HepG2 (cell line): Measurements from ENCODE around the gene CFAP119. TPM values are rescaled to one million over a fixed set of nuclear protein-coding genes. Genes with fewer than 3 reads are reported as not detected.

Source experiments
- ATF6 ChIP-seq: sonication (generic); formaldehyde crosslinking; conservative IDR thresholded peaks from 2 replicates; pipeline ENCODE4 v1.4.0; 2020; ENCODE audit warnings: missing genetic modification reagents
- ATF7 ChIP-seq, 2 experiments: fragments of 450-650 bp in 1 of 2; sonication (generic) in 1 of 2; formaldehyde crosslinking in 1 of 2; IDR thresholded peaks; 2 replicates each; pipeline versions ENCODE4 v1.4.0 to v1.6.1; 2016 to 2020; ENCODE audit warnings: antibody characterized with exemption in 1 of 2, mild to moderate bottlenecking in 1 of 2, missing genetic modification reagents in 1 of 2
- CENPX ChIP-seq: sonication (generic); formaldehyde crosslinking; IDR thresholded peaks from 2 replicates; pipeline ENCODE4 v1.9.0; 2021; ENCODE audit warnings: mild to moderate bottlenecking, missing genetic modification reagents, moderate library complexity
- EED ChIP-seq: sonication (generic); formaldehyde crosslinking; IDR thresholded peaks from 2 replicates; pipeline ENCODE4 v1.5.0; 2020; ENCODE audit warnings: mild to moderate bottlenecking, missing genetic modification reagents
- ELF1 ChIP-seq: sonication (generic); formaldehyde crosslinking; IDR thresholded peaks from 2 replicates; pipeline ENCODE4 v1.4.0; 2020; ENCODE audit warnings: missing genetic modification reagents
- FIP1L1 ChIP-seq: fragments of 200-400 bp; formaldehyde crosslinking; IDR thresholded peaks from 2 replicates; pipeline ENCODE4 v1.6.1; 2018; ENCODE audit warnings: low read depth, mild to moderate bottlenecking, low read length, moderate library complexity, borderline replicate concordance; ENCODE audit not compliant: insufficient read depth
- HMGA1 ChIP-seq: sonication (generic); formaldehyde crosslinking; conservative IDR thresholded peaks from 2 replicates; pipeline ENCODE4 v1.4.0; 2020; ENCODE audit warnings: missing genetic modification reagents
- NBN ChIP-seq: fragments of 450-650 bp; conservative IDR thresholded peaks from 2 replicates; pipeline ENCODE4 v1.6.1; 2017
- NFATC3 ChIP-seq: sonication (generic); formaldehyde crosslinking; IDR thresholded peaks from 2 replicates; pipeline ENCODE4 v1.5.1; 2020; ENCODE audit warnings: mild to moderate bottlenecking, missing genetic modification reagents
- NR2F6 ChIP-seq, 2 experiments: IDR thresholded peaks; 2 replicates each; pipeline ENCODE4 v1.6.1; 2016; ENCODE audit warnings: antibody characterized with exemption in 1 of 2, mild to moderate bottlenecking in 1 of 2
- PHF8 ChIP-seq: sonication (generic); formaldehyde crosslinking; IDR thresholded peaks from 2 replicates; pipeline ENCODE4 v1.5.0; 2020; ENCODE audit warnings: missing genetic modification reagents
- RBFOX2 ChIP-seq: fragments of 200-400 bp; formaldehyde crosslinking; IDR thresholded peaks from 2 replicates; pipeline ENCODE4 v1.6.1; 2017; ENCODE audit warnings: low read depth, mild to moderate bottlenecking, low read length
- SALL2 ChIP-seq: sonication (generic); formaldehyde crosslinking; IDR thresholded peaks from 2 replicates; pipeline ENCODE4 v1.8.1; 2023; ENCODE audit warnings: mild to moderate bottlenecking, missing genetic modification reagents, inconsistent platforms
- SIN3A ChIP-seq: IDR thresholded peaks from 2 replicates; pipeline ENCODE4 v1.6.1; 2011; ENCODE audit warnings: low read depth, mild to moderate bottlenecking, control low read depth, low read length, borderline replicate concordance
- SNRNP70 ChIP-seq: fragments of 200-400 bp; formaldehyde crosslinking; IDR thresholded peaks from 2 replicates; pipeline ENCODE4 v1.6.1; 2017; ENCODE audit warnings: mild to moderate bottlenecking, low read depth, low read length, moderate library complexity
- TCF12 ChIP-seq, 2 experiments: fragments of 450-650 bp in 1 of 2; sonication (generic) in 1 of 2; formaldehyde crosslinking in 1 of 2; IDR thresholded peaks; 2 replicates each; pipeline versions ENCODE4 v1.6.1 to v1.8.0; 2017 to 2022; ENCODE audit warnings: antibody characterized with exemption in 1 of 2, mild to moderate bottlenecking in 1 of 2, missing genetic modification reagents in 1 of 2, moderate library complexity in 1 of 2
- THAP9 ChIP-seq: sonication (generic); formaldehyde crosslinking; IDR thresholded peaks from 2 replicates; pipeline ENCODE4; 2020; ENCODE audit warnings: missing genetic modification reagents, mild to moderate bottlenecking, borderline replicate concordance
- ZMYM4 ChIP-seq: sonication (generic); formaldehyde crosslinking; IDR thresholded peaks from 2 replicates; pipeline ENCODE4 v1.8.1; 2023; ENCODE audit warnings: mild to moderate bottlenecking, missing genetic modification reagents
- ZNF160 ChIP-seq: sonication (generic); formaldehyde crosslinking; IDR thresholded peaks from 2 replicates; pipeline ENCODE4 v1.8.0; 2022; ENCODE audit warnings: mild to moderate bottlenecking, inconsistent platforms, missing genetic modification reagents
- ZNF230 ChIP-seq: sonication (generic); formaldehyde crosslinking; IDR thresholded peaks from 2 replicates; pipeline ENCODE4 v1.4.0; 2020; ENCODE audit warnings: mild to moderate bottlenecking, missing genetic modification reagents
- ZNF292 ChIP-seq: sonication (generic); formaldehyde crosslinking; IDR thresholded peaks from 2 replicates; pipeline ENCODE4 v1.8.1; 2022; ENCODE audit warnings: mild to moderate bottlenecking, low read depth, missing genetic modification reagents, borderline replicate concordance
- ZNF879 ChIP-seq: sonication (generic); formaldehyde crosslinking; IDR thresholded peaks from 2 replicates; pipeline ENCODE4 v1.8.1; 2023; ENCODE audit warnings: missing genetic modification reagents
- polyA plus RNA-seq, 8 experiments: library from polyadenylated mRNA; depleted of rRNA in 3 of 8; stranded (reverse) in 7 of 8; unstranded in 1 of 8; fragments of >200 nt; fragmentation: Illumina TruSeq in 4 of 8; extraction: Trizol in 4 of 8; gene quantifications; 2 replicates each; pipeline versions ENCODE4 v1.2.1 to v1.2.3, GENCODE V29; 2011 to 2016; ENCODE audit warnings: low read depth in 4 of 8, missing spikeins in 1 of 8, mixed read lengths in 1 of 8; ENCODE audit not compliant: insufficient read depth in 1 of 8
- total RNA-seq, 5 experiments: library from RNA; depleted of rRNA; stranded (reverse); fragments of >200 nt; fragmentation: Illumina TruSeq; extraction: Trizol; gene quantifications; 2 replicates each; pipeline ENCODE4 v1.2.3, GENCODE V29; 2016; ENCODE audit warnings: low read depth in 1 of 5

Gene CFAP119
- total and polyA plus RNA-seq, 2 of the 13 experiments (the other 11 are each of a cell fraction or from before 2014, with no cell fraction given), result 6.4 TPM

- TF ChIP-seq NR2F6 (IDR thresholded peaks at IDR 0.05), result no peak
- TF ChIP-seq NR2F6 (CRISPR knock-in tag; IDR thresholded peaks at IDR 0.05), result peak; percentile 64; the same call in 1 of the 2 replicates
- TF ChIP-seq ZNF160 (CRISPR knock-in tag), result peak; percentile 13; the same call in 1 of the 2 replicates
- TF ChIP-seq PHF8 (CRISPR knock-in tag), result peak; percentile 87
- TF ChIP-seq ZNF230 (CRISPR knock-in tag), result peak; percentile 79
- no peak for TF ChIP-seq ZNF292 (CRISPR knock-in tag)
- TF ChIP-seq THAP9, result peak; percentile 84
- TF ChIP-seq NFATC3 (CRISPR knock-in tag), result no peak; the same call in 1 of the 2 replicates
- no peak for TF ChIP-seq CENPX (CRISPR knock-in tag)
- TF ChIP-seq NBN, result no peak
- no peak for TF ChIP-seq TCF12 (IDR thresholded peaks at IDR 0.05)
- TF ChIP-seq TCF12 (CRISPR knock-in tag; IDR thresholded peaks at IDR 0.05), result 0 out of 2 replicates have a peak, but pooled peaks have one; percentile 16
- TF ChIP-seq ATF7 (IDR thresholded peaks at IDR 0.05), result peak; percentile 69
- TF ChIP-seq ATF7 (CRISPR knock-in tag; IDR thresholded peaks at IDR 0.05), result peak; percentile 21; the same call in 1 of the 2 replicates
- peak; percentile 78; the same call in 1 of the 2 replicates for TF ChIP-seq FIP1L1
- TF ChIP-seq ATF6 (CRISPR knock-in tag), result peak; percentile 91; the same call in 1 of the 2 replicates
- TF ChIP-seq ELF1 (CRISPR knock-in tag), result peak; percentile 87
- no peak for TF ChIP-seq HMGA1
- TF ChIP-seq RBFOX2, result peak; percentile 98
- TF ChIP-seq ZMYM4 (CRISPR knock-in tag), result peak; percentile 28; the same call in 1 of the 2 replicates
- TF ChIP-seq ZNF879 (CRISPR knock-in tag), result peak; percentile 86; the same call in 1 of the 2 replicates
- peak; percentile 49 for TF ChIP-seq SALL2 (CRISPR knock-in tag)
- TF ChIP-seq SNRNP70, result no peak
- peak; percentile 97 for TF ChIP-seq EED (CRISPR knock-in tag)
- TF ChIP-seq SIN3A, result peak; percentile 51; the same call in 1 of the 2 replicates
Measured at GRCh38 chr16:30775392-30776188, 13.7 kb upstream of the CFAP119 start (continued).
